Upper lobe of left lung (tissue), 6 donors: Measurements from ENCODE around the gene MILR1. TPM values are rescaled to one million over a fixed set of nuclear protein-coding genes. Genes with fewer than 3 reads are reported as not detected.
A peak's percentile ranks its signal among the peaks of the same experiment; 100 is the strongest.

ENCODE experiments used
- ATAC-seq, 2 donors: fragments of 200-7000 bp; cut with Tn5 transposase; one replicate each; pipeline ENCODE4 v1.9.1; 2022; ENCODE audit warnings: mild to moderate bottlenecking in 2 of 2, moderate library complexity in 2 of 2; ENCODE audit not compliant: low FRiP score in 2 of 2
- DNase-seq, 2 donors: peaks; one replicate each; pipeline ENCODE4 v3.0.0-alpha.2; 2019 to 2020
- H3K27ac ChIP-seq, 4 donors: fragments of 200-600 bp; sonication (generic); one replicate each; pipeline ENCODE4 v1.5.1; 2016 to 2019
- H3K27me3 ChIP-seq, 4 donors: fragments of 200-600 bp; sonication (generic); one replicate each; pipeline ENCODE4 v1.5.1; 2017 to 2019
- H3K36me3 ChIP-seq, 4 donors: fragments of 200-600 bp; sonication (generic); one replicate each; pipeline ENCODE4 v1.5.1; 2016 to 2019
- H3K4me1 ChIP-seq, 4 donors: fragments of 200-600 bp; sonication (generic); one replicate each; pipeline ENCODE4 v1.5.1; 2018 to 2019
- H3K4me3 ChIP-seq, 4 donors: fragments of 200-600 bp; sonication (generic); one replicate each; pipeline ENCODE4 v1.5.1; 2017 to 2019; ENCODE audit warnings: mild to moderate bottlenecking in 2 of 4, moderate library complexity in 1 of 4
- H3K9me3 ChIP-seq, 4 donors: fragments of 200-600 bp; sonication (generic); one replicate each; pipeline ENCODE4 v1.5.1; 2018 to 2019
- EP300 ChIP-seq, 4 donors: sonication (generic); formaldehyde crosslinking; IDR thresholded peaks; one replicate each; pipeline ENCODE4 v1.5.1; 2017; ENCODE audit warnings: antibody characterized with exemption in 4 of 4, control low read depth in 2 of 4
- POLR2A ChIP-seq, 4 donors: fragments of 450-650 bp; IDR thresholded peaks; one replicate each; pipeline ENCODE4 v1.5.1; 2016 to 2017; ENCODE audit warnings: antibody characterized with exemption in 4 of 4, mild to moderate bottlenecking in 2 of 4
- POLR2AphosphoS5 ChIP-seq, 2 donors: sonication (generic); formaldehyde crosslinking; IDR thresholded peaks; one replicate each; pipeline ENCODE4 v1.5.1; 2017; ENCODE audit warnings: antibody characterized with exemption in 2 of 2
- WGBS, 2 donors: methylation state at CpG; one replicate each; pipeline ENCODE4 v1.1.5; 2017 to 2018; 5-methylcytosine and 5-hydroxymethylcytosine counted together
- total RNA-seq, 6 donors: library from RNA; depleted of rRNA in 4 of 6; stranded (reverse); fragments of >200 nt in 4 of 6; gene quantifications; one replicate each; pipeline versions ENCODE4 v1.1.0 to v1.2.1, GENCODE V29; 2016 to 2021
- TF ChIP-seq, protein P1 (sequence below), 6 experiments: fragments of 450-650 bp in 4 of 6; fragments of 200-600 bp in 2 of 6; sonication (generic) in 2 of 6; IDR thresholded peaks; one replicate each; pipeline ENCODE4 v1.5.1; 2016 to 2019; ENCODE audit warnings: antibody characterized with exemption in 6 of 6
- donor health status: DM: no; HTN: no; CAD: no; lungs with moderate emphysema.
- donor health status: DM: no; HTN: yes; CAD: no; lungs with severe emphysema.

MILR1 gene
- total RNA-seq, 6 donors from 2014 or later = 6.3 to 22.9 (median 10.2) TPM

DNA sequence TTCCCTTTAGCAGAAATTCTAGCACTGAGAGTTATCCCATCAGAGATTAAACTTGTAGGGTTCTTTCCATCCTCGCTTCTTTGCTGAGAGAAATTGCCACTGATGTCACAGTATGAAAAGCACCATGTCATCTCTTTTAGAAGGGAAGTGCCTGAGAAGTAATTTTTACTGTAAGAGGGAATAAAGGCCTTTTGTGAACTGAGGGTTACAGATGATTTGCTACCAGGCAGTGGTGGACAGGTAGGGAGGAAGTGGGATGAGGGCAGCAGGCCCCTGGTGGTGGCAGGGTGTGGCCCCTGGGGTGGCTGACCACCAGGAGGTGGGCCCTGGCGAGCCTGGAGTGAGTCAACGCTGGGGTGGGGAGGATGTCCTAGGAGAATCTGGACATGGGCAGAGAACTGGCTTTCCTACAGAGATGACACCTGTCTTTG is 6.4 kb upstream of the MILR1 start:
- ATAC-seq (peak; percentile 26 to 76), DNase-seq (peak; percentile 29 to 65)
- Histone ChIP-seq H3K27me3 (no peaks in the 10 kb centered on the region), H3K9me3 (peaks cover 9 to 20% (median 13%) of the 10 kb centered on the region in 4 donors), H3K36me3 (no peaks in the 10 kb centered on the region), H3K27ac (peak overlapping the region; percentile 37 to 82 (median 74)), H3K4me1 (peaks cover 5 to 22% (median 13%) of the 10 kb centered on the region in 4 donors), H3K4me3 (no peak overlapping the region)
- whole genome bisulfite sequencing, 2 donors = 57 to 77% methylated on average over 3 of the region's 3 CpGs
- TF ChIP-seq EP300 (IDR thresholded peaks at IDR 0.05) (no peak), POLR2AphosphoS5 (IDR thresholded peaks at IDR 0.05) (no peak), POLR2A (IDR thresholded peaks at IDR 0.05) (no peak)
- TF ChIP-seq, protein P1, sequence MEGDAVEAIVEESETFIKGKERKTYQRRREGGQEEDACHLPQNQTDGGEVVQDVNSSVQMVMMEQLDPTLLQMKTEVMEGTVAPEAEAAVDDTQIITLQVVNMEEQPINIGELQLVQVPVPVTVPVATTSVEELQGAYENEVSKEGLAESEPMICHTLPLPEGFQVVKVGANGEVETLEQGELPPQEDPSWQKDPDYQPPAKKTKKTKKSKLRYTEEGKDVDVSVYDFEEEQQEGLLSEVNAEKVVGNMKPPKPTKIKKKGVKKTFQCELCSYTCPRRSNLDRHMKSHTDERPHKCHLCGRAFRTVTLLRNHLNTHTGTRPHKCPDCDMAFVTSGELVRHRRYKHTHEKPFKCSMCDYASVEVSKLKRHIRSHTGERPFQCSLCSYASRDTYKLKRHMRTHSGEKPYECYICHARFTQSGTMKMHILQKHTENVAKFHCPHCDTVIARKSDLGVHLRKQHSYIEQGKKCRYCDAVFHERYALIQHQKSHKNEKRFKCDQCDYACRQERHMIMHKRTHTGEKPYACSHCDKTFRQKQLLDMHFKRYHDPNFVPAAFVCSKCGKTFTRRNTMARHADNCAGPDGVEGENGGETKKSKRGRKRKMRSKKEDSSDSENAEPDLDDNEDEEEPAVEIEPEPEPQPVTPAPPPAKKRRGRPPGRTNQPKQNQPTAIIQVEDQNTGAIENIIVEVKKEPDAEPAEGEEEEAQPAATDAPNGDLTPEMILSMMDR (IDR thresholded peaks at IDR 0.05) = no peak

DNA sequence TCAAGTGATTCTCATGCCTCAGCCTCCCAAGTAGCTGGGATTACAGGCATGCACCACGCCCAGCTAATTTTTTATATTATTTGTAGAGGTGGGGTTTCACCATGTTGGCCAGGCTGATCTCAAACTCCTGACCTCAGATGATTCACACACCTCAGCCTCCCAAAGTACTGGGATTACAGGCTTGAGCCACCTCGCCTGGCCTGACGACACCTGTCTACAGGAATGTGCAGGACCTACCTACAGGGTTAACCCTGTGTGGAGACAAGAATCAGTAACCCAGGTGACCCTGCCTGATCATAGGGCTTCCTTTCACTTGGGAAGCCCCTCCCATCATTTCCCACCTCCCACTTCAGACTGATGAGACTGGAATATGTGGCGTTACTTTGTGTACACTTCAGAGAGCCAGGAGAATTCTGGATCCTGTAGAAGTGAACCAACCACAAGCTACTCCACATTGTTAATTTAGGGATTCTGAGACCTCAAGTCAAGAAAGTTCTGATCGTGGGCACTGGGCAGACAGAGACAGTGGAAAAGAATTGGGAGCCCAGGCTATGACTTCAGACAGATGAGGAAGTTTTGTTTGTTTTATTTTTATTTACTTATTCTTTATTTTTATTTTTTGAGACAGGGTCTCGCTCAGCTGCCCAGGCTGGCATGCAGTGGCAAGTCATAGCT is 5.7 kb upstream of the MILR1 start:
- Histone ChIP-seq H3K27ac (peak overlapping the region; percentile 37 to 82 (median 74)), H3K9me3 (peaks cover 2 to 13% (median 6%) of the 10 kb centered on the region in 4 donors), H3K36me3 (no peaks in the 10 kb centered on the region), H3K4me3 (no peak overlapping the region), H3K4me1 (peaks cover 5 to 22% (median 13%) of the 10 kb centered on the region in 4 donors), H3K27me3 (no peaks in the 10 kb centered on the region)
- TF ChIP-seq, protein P1 (IDR thresholded peaks at IDR 0.05) = no peak
- no peak for TF ChIP-seq EP300 (IDR thresholded peaks at IDR 0.05)
- no peak for TF ChIP-seq POLR2AphosphoS5 (IDR thresholded peaks at IDR 0.05)
- no peak for TF ChIP-seq POLR2A (IDR thresholded peaks at IDR 0.05)
- WGBS, 2 donors = 79 to 90% methylated on average over 6 of the region's 6 CpGs
- DNase-seq (no peak), ATAC-seq (peak in 1 of 2 donors; percentile 68)

DNA sequence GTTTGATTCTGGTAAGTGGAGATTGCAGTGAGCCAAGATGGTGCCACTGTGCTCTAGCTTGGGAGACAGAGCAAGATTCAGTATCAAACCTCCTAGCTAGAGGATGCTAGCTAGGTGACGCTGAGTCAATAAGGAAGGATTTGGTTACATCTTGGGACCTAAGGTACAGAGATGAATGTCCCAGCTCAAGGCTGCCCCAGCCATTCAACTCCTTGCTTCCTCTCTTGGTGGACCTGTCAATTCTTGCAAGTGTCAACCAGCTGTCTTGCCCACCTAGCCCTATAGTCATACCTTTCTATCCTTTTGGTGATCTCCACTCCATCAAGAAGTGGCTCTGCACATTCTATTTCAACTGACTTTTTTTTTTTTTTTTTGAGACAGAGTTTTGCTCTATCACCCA is 1.4 kb upstream of the MILR1 start:
- Histone ChIP-seq H3K9me3 (no peaks in the 10 kb centered on the region), H3K4me1 (peaks cover 7 to 17% (median 12%) of the 10 kb centered on the region in 4 donors), H3K36me3 (no peaks in the 10 kb centered on the region), H3K27ac (no peak overlapping the region), H3K4me3 (no peak overlapping the region), H3K27me3 (no peaks in the 10 kb centered on the region)
- DNase-seq (no peak), ATAC-seq (no peak)
- WGBS, 2 donors = 88 to 100% methylated on average over 1 of the region's 1 CpG
- TF ChIP-seq, protein P1 (IDR thresholded peaks at IDR 0.05) = no peak
- TF ChIP-seq POLR2AphosphoS5 (IDR thresholded peaks at IDR 0.05) (no peak), EP300 (IDR thresholded peaks at IDR 0.05) (no peak)

DNA sequence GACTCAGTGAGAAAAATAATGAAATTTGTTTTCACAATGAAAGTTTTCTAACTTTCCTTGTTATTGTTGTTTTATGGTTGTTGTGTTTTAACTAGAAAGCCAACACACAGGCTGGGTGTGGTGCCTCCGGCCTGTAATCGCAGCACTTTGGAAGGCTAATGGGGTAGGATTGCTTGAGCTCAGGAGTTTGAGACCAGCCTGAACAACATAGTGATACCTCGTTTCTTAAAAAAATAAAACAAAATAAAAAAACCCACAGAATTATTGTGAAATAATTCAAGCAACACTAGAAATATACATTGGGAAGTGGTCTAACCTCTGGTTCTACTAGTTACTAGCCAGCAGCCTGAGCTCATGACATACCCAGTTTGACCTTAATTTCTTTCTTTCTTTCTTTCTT is 630 bp downstream of the MILR1 start:
- WGBS, 2 donors = 68 to 79% methylated on average over 3 of the region's 3 CpGs
- H3K27ac ChIP-seq = peak overlapping the region; percentile 68 to 87 (median 79)
- TF ChIP-seq POLR2AphosphoS5 (IDR thresholded peaks at IDR 0.05) (no peak), EP300 (IDR thresholded peaks at IDR 0.05) (no peak), POLR2A (IDR thresholded peaks at IDR 0.05) (no peak)
- TF ChIP-seq, protein P1 (IDR thresholded peaks at IDR 0.05) = no peak
- H3K36me3 ChIP-seq = no peaks in the 10 kb centered on the region
- no peaks in the 10 kb centered on the region for H3K27me3 ChIP-seq
- peak in 1 of 2 donors; percentile 68 for ATAC-seq
- DNase-seq = no peak
- peak overlapping the region in 2 of 4 donors; percentile 9 to 26 for H3K4me3 ChIP-seq
- H3K4me1 ChIP-seq = peaks cover 0 to 10% (median 5%) of the 10 kb centered on the region in 4 donors
- H3K9me3 ChIP-seq = no peaks in the 10 kb centered on the region
